ENCODE data around the gene PDC.
"Not testable (repeated sequence)": the region's sequence is repeated elsewhere in the genome, so short reads cannot be mapped to it uniquely, and the experiment has no call there.

Gene PDC

DNA sequence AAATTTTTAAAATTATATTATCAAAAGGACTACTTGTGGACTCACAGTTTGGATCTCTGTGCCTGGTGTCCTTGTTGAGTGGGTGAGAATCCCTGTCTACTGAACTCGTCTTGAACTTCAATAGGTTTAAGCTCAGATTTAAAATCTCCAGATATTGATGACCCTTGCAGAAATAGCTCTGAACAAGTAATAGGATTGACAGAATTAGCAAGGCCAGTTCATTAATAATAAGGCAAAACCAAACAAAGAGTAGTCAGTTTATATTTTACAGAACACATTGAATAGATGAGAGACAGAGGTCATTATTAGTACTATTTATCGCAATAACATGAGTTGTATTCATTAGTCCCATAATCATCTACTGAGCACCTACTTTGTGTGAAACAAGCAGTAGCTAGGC lies at the start of gene PDC:
Gene PDC, minus strand, starts transcription at position 101 of the 400 bp plus-strand sequence. CDS start 11,655 bp downstream, outside the sequence.
- DNase-seq: no peak

DNA sequence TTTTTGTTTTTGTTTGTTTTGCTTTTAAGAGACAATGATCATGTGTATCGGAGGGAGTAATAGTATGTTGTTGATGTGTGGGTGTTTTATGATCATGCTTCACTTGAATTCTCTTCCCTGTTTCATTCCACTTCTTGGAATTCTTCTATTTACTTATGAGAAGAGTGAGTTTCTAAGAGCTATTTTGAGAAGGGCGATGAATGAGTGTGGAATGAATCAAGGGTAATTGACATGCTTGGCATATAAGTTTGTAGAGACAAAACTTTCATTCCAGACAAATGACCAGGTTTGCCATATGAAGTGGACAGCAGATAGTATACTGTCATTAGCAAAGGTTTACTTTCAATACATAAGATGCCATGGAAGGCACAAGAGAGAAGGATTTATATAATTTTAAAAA lies 42.3 kb upstream of the PDC start:
- no peak for DNase-seq

DNA sequence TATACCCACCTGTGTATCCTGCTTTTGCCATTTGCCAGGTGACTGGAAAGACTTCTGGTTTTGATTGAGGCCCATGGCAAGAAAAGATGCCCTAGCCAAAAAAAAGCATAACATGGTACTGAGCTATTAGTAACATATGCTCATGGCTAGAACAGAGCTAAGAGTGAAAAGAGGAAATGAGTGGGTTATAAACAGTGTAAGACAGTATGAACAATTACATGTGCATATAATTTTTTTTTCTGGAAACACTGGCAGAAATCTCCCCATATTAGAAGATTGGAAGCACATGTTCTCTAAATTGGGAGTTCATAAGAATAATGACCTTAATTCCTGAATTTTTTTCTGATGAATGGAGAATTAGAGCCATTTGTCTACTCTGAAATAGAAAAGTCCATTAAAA lies 41.2 kb upstream of the PDC start:
- DNase-seq: no peak

DNA sequence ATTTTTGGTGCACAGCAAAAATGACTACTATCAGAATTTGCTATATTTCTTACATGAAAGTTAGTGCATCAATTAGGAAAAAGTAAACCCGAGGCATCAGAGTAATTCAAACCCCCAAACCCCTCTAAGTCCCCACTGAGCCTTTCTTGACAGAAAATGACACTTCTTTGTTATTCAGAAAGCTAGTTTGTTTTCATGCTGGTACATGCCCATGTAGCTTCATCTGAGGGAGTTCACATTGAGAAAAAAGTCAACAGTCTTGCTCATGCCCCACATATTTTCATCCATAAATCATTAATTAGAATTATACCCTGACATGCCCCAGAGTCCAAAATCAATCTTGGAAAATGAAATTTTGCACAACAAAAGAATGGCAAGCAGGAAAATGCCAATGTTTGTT lies 39.9 kb upstream of the PDC start:
- DNase-seq: no peak

DNA sequence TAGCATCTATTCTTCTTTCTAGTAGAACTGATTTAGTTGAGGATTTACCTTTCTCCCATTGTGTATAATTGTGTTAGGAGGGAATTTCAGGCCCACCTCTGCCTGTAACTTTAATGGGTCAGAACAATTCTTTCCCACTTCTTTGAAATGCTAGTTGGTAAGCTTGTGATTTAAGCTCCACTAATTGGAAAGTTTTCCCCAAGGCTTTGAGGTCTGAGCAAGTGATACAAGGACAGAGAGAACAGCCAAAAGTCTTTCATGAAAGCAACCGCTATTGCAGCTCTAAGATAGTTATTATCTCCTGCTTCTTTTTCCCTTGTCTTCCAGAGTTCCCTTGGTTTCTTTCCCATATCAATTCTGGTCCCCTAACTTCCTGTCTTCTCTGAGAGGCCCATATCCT lies 38.7 kb upstream of the PDC start:
- no peak for DNase-seq

DNA sequence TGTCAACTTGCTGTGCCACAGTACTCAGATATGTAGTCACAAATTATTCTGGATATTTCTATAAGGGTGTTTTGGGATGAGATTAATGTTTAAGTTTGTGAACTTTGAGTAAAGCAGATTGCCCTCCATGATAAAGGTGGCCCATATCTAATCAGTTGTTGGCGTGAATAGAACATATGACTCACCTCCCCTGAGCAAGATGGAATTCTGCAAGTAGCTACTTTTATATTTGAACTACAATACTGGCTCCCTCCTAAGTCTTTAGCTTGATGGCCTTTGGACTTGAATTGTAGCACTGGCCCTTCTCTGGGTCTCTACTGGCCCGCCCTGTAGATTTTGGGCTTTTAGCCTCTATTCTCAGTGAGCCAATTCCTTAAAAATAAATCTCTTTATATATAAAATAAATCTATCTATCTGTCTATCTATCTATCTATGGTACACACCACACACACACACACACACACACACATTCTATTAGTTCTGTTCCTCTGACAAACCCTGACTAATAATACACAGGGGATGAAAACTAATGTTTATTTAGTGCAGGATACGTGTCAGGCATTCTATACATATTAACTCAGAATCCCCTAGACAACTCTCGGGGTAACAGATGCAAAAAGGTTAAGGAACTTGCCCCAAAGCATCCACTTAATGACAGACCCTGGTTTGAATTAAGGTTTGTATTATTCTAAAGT lies 37.9 kb upstream of the PDC start:
- DNase-seq: no peak

DNA sequence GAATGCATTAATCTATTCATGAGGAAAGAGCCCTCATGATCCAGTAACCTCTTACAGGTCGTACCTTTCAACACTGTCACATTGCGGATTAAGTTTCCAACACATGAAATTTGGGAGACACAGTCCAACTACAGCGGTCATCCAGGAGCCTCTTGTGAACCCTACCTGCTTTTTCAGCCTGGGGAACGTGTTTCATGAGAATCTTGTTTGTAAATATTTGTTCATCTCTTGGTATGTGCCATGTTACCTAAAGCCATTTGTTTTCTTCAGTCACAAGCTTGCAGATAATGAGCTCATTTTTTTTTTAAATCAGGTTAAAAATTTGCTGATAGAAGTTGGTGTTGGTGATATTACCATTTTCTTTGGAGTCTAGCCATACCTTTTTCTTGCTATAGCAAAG lies 37.2 kb upstream of the PDC start:
- no peak for DNase-seq

DNA sequence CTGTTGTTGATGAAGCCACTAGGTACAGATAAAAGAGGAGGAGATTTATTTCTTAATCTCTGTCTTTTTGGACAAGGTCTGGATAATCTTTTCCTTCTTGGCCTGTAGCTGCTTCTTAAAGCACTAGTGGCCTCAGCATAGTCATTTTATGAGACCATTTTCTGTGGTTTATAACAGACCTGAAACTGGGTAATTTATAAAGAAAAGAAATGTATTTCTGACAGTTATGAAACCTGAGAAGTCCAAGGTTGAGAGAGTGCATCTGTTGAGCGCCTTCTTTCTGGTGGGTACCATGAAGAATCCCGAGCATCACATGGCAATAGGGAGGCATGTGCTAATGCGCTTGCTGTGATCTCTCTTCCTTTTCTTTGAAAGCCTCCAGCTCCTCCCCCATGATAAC lies 36.7 kb upstream of the PDC start:
- no peak for DNase-seq

DNA sequence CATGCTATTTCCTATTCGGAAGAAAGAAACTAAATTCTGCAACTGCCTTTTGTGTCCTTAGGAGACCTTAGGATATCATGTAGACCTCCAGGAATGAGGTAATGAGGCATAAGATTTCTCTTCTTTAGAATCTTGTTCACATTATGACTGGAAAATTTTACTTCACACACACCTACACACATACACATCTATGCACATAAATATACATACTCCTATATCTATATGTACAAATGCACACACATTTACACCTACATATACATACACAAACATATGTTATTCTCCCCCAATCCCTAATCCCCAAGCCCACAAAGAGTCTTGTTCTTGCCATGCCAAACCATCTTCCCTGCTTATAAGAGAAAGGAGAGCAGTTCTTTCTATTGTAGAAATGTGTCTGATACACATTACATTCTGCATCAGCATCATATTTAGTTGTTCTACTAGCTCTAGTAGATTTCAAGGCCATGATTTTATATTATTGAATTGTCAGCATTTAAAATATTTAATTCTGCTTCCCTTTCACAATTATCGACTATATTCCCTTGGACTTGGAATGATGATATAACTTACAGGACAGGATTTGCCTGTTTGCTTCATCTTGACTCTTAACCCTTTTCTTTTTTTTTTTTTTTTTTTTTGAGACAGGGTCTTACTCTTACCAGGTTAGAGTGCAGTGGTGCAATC lies 35.4 kb upstream of the PDC start:
- no peak for DNase-seq

DNA sequence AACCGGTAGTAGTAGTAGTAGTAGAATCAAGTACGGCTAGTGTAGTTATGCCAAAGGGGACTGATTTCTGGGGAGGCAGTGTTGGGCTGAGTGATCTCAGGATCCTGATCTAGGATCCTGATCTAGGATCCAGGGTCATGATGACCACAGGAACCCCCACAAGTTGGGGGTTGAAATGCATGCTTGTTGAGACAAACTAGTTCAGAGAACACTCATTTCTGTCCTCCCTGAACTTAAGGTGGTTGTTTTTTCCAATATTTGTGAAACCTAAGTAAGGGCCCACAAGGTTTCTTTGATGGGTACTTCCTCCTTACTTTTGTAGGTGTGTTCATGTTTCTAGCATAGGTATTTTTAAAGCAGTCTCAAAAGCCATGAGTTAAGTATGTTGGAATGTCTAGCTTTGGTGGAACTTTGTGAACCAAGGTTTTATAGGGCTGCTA lies 33.9 kb upstream of the PDC start:
- DNase-seq: no peak

DNA sequence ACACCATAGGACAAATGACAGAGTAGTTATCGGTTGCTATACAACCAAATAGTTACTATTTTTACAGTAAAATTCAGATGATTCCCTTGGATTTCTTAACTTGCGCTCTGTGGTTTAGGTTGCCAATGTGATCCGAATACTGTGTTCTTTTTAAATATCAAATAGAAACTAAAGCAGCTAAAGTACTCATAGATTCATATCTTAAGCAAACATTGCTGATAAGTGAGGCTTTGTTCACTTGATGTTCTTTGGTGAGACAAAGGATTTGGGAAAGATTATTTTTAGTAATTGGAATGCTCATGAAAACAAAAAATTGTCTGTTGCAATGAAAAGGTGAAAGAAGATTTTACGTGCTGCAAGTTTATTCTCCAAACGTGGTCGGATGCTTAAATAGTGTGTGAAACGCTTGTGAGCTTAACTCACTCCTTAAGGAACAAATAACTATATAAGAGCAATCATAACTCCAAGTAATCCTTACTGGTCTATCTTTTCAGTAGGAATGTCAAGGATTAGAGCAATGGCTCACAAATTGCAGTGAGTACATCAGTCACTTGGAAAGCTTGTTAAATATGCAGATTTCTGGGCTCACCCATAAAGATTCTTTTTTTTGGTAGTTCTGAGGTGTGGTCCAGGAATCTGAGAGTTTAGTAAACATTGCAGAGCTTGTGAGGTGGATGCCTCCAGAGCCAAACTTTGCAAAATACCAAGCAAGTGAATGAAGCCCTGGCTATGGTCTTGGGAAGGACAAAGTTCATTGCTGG lies 31.8 kb upstream of the PDC start:
- no peak for DNase-seq

DNA sequence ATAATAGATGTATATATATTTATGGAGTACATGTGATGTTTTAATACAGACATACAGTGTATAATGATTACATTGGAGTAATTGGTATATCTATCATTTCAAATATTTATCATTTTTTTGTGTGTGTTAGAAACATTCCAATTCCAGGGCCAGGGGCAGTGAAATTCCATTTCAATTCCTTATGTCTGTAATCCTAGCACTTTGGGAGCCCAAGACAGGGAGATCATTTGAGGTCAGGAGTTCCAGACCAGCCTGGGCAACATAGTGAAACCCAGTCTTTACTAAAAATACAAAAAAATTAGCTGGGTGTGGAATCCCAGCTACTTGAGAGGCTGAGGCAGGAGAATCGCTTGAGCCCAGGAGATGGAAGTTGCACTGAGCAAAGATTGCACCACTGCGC lies 30.4 kb upstream of the PDC start:
- DNase-seq: no peak

DNA sequence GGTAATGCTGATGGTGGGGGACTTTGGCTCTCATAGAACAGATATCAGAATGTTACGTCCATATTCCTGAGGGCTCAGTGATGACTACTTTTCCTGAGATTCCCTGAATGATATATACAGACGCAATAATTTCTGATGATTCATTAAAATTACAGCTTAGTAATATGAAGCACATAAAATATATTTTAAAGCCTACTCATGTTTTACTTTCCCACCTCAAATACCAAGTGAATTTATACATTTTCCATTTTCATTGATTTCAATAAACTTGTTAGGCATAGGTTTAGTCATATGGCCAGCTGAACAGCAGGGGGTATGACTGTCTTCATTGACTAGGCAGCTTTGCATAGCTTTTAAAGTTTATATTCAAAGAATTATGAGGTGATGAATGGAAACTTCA lies 26.2 kb upstream of the PDC start:
- DNase-seq: no peak

DNA sequence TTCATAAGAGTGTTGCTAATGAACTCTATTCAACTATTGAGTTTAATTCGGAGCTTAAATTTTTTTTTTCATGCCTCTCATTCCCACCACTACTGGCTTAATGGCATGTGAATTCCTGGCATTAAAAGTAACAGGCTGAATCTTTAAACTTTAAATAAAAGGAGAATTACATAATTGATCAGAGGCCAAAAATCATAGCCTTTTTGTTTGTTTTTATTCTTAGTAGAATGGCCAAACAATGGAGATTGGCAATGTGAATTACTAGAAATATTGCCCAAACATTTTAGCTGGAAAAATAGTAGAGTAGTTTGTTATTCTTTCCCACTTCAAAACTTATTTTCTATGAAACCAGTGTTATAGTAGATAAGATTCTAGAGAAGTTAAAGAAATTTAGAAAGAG lies 25.1 kb upstream of the PDC start:
- no peak for DNase-seq

DNA sequence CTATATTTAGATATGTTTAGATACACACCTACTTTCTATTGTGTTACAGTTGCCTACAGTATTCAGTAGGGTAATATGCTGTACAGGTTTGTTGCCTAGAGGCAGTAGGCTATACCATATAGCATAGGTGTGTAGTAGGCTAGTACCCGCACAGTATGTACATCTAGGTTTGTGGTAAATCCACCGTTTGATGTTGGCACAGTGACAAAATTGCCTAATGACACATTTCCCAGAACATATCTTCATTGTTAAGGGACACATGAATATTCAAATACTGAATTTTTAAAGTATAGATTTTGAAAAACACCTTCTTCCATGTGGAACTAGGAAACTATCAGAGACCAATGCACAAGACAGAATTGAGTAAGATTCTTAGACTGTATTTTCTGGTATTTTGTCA lies 22.6 kb upstream of the PDC start:
- no peak for DNase-seq

DNA sequence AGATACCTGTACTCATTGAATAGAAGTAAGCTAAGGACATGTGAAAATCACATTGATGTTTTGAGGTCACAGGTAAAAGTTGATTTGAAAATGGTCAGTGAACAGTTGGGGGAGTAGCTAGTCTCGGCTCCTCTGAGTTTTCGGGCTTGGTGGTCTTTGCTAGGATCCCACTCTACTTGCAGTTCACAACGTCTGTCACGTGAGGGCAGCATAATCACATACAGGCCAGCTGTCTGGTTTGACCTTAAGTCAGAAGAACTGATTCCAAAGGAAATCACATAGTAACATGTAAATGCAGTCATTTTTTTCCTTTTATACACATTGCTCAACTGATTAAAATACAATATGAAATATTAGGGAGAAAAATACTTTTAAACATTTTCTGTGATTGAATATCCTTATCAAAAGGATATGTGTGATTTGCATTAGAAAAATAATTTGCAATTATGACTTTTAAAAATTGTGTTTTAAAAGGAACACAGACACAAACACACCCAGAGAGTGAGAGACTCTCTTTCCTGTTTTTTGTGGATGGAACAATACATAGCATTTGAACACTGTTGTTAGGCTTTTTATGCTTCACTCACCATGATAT lies 21.8 kb upstream of the PDC start:
- DNase-seq: no peak

DNA sequence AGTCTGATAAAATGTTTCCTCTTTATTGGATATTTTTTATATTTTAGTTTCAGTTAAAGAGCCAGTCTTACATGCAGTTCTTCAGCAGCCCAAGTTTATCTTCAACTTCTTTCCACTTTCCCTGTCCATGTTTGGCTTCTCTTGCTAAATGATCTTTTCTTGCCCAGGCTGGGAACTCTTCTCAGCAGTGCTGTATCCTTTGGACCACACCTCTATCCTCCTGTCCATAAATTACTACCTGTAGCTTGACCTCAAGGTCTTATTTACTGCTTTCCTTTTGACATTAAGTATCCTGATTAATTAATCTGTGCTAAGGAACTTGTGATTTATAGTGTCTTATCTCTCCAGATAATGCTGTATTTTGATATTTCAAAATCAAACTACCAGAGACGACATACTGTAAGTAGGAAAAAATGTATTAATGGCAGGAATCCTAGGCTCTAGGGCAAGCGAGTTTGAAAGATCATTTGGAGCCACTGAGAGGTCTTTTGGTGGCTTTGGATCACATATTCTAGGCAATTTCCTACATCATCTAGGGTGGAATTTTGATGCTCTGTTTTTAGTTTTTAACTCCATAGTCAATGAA lies 20.5 kb upstream of the PDC start:
- no peak for DNase-seq

DNA sequence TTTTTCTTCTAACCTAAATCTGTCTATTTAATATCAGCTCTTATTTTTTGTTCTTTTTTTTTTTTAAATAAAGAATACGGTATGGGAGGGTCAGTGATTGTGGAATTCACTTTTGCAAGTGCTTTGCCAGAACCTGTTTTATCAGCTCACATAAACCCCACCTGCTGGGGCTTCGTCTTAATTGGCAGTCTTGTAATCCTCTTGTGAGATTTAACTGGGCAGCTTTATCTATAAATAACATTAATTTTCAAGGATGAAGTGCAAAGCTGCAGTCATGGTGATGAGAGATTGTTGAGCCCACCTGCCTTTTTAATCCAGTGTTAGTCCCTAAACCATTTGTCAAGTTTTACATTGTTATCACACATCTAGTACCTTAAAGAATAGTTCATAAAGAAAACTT lies 18.2 kb upstream of the PDC start:
- DNase-seq: peak; percentile 90

DNA sequence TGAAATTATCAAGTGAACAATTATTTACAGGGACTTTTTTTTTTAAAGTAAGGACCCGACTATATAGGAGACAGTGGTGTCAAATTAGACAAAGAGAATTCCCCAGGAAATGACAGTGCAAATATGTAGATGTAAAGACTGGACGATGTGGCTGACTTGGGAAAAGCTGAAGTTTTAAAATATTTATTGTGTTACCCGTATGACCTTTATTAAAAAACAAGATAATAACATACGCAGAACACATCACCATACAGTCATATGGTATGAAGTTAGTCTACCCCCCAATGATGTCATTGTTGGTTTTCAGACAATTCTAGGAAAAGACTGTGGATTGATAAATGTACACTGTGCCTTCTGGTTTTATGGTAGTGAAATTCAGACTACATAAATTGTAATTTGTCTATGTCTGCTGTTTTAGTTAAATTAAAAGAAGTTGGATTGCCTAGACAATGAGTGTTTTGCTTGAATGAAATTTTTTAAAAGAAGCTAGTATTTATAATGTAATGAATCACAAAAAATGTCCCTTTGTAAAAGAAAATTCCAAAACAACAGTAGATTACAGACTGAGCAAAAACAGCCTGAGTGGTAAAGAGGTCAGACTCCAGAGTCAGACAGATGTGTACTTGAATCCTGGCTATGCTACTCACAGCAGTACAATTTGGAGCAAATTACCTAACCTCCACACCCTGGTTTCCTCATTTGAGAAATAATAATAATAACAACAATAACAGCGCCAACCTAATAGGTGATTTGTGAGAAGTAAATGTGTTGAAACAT lies 15.5 kb upstream of the PDC start:
- DNase-seq: no peak

DNA sequence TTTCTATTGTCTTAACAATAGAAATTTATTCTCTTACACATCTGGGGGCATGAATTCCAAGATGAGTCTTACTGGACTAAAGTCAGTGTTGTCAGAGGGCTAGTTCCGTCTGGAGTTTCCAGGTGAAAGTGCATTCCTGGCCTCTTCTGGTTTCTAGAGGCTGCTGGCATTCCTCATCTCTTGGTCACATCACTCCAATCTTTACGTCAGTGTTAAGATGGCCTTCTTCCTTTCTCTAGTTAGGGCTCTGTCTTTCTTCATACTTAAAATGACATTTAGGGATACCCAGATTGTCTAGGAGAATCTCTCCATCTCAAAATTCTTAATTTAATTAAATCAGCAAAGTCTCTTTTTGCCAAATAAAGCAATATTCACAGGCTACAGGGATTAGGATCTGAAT lies 13.3 kb upstream of the PDC start:
- DNase-seq: no peak

DNA sequence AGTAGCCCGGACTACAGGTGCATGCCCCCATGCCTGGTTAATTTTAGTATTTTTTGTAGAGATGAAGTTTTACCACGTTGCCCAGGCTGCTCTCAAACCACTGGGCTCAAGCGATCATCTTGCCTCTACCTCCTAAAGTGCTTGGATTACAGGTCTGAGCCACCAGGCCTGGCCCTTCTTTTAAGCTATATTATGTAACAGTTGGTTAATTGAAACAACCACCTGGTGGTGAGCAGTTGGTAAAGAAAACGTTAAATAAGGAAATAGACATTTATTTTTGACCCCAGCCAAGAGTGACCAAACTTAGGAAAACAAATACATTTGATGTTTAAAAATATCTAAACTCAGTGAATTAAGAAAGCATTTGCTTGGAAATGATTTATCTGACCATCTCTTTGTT lies 12.1 kb upstream of the PDC start:
- no peak for DNase-seq

DNA sequence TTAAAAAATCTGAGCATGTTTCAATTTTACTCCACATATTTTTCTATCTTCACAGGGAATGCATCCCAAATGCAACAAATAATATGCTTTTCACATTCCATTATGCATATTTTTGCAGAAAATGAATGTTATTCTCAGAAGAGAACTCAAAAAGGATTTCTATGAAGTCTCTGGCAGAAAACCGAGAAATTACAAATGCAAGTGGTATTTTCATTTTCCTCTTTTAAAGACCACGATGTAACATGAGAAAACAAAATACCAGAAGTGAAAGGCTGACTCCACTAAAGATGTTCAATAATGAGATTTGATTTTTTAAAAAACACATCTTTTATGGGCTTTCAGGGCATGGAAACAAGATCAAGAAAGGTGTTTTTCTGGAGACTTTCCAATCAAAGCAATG lies 5.0 kb upstream of the PDC start:
- DNase-seq: no peak

DNA sequence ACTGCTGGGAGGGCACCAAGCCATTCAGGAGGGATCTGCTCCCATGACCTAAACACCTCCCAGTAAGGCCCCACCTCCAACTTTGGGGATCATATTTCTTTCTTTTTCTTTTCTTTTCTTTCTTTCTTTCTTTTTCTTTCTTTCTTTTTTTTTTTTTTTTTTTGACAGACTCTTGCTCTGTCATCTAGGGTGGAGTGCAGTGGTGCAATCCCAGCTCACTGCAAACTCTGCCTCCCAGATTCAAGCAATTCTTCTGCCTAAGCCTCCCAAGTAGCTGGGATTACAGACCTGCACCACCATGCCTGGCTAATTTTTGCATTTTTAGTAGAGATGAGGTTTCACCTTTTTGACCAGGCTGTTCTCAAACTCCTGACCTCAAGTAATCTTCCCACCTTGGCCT lies 4.6 kb upstream of the PDC start:
- DNase-seq: not testable (repeated sequence)
